ENCODE results near the gene LMTK2.

LMTK2 gene

GRCh38 chr7:98222533-98223195, 116.0 kb downstream of the LMTK2 start:
- TF ChIP-seq CTCF (conservative IDR thresholded peaks at IDR 0.05; ENCODE audit: low read length), result no peak
- no peak overlapping the region for H3K4me3 ChIP-seq (ENCODE audit: low read length)
- DNase-seq (ENCODE audit: low read depth), result no peak

GRCh38 chr7:98223351-98223897, 116.8 kb downstream of the LMTK2 start:
- TF ChIP-seq CTCF (conservative IDR thresholded peaks at IDR 0.05; ENCODE audit: low read length), result no peak
- no peak overlapping the region for H3K4me3 ChIP-seq (ENCODE audit: low read length)
- no peak for DNase-seq (ENCODE audit: low read depth)

- no peak for DNase-seq (ENCODE audit: low read depth)
- H3K4me3 ChIP-seq (ENCODE audit: low read length), result no peak overlapping the region
- no peak for TF ChIP-seq CTCF (conservative IDR thresholded peaks at IDR 0.05; ENCODE audit: low read length)
Observed at GRCh38 chr7:98223898-98224700, 117.4 kb downstream of the LMTK2 start.

DNA sequence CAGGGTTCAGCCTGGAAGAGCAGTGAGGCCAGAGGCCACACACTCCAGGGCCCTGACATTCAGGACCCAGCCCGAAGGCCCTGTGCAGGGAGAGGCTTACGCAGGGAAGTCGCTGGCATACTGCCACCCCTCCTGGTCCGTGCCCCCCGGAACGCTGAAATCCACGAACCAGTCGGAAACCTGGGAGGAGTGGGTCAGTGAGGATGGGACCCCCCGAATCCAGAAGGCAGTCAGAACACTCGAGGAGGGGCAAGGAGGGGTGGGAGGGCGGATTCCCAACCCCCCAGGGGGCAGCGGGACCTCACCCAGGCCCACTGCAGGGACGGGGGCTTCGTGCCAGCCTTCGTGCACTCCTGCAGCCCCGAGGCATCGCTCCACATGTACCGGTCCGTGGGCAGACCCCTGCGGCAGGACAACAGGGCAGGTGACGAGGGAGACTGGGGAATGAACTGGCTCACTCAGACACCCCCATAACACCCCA, 118.1 kb downstream of the LMTK2 start:
- H3K4me3 ChIP-seq (ENCODE audit: low read length), result no peak overlapping the region
- DNase-seq (ENCODE audit: low read depth), result no peak
- TF ChIP-seq CTCF (conservative IDR thresholded peaks at IDR 0.05; ENCODE audit: low read length), result no peak

- TF ChIP-seq CTCF (conservative IDR thresholded peaks at IDR 0.05; ENCODE audit: low read length), result no peak
- no peak overlapping the region for H3K4me3 ChIP-seq (ENCODE audit: low read length)
- DNase-seq (ENCODE audit: low read depth), result no peak
Observed at GRCh38 chr7:98225913-98226614, 119.4 kb downstream of the LMTK2 start.

DNA sequence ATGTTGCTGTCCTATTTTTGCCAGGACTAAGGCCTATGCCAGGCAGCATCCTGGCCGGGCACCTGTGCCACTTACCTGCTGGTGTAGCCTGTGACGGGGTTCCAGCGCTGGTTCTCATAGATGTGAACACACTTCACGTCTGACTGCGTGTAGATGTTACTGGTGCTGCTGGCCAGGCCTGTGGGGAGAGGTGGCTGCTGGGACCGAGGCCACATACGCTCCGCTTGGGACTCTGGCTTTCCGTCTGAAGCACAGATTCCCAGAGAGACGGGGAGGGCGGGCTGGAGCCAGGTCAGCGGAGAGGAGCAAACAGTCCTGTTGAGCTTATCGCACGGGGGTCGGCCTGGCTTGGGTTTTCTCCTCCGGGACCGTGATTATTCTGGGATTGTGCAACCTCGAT, 121.3 kb downstream of the LMTK2 start:
- no peak overlapping the region for H3K4me3 ChIP-seq (ENCODE audit: low read length)
- no peak for TF ChIP-seq CTCF (conservative IDR thresholded peaks at IDR 0.05; ENCODE audit: low read length)
- no peak for DNase-seq (ENCODE audit: low read depth)
